ENCODE data around the gene DNAH10.
"Not testable (repeated sequence)": the region's sequence is repeated elsewhere in the genome, so short reads cannot be mapped to it uniquely, and the experiment has no call there.

DNAH10 gene

DNA sequence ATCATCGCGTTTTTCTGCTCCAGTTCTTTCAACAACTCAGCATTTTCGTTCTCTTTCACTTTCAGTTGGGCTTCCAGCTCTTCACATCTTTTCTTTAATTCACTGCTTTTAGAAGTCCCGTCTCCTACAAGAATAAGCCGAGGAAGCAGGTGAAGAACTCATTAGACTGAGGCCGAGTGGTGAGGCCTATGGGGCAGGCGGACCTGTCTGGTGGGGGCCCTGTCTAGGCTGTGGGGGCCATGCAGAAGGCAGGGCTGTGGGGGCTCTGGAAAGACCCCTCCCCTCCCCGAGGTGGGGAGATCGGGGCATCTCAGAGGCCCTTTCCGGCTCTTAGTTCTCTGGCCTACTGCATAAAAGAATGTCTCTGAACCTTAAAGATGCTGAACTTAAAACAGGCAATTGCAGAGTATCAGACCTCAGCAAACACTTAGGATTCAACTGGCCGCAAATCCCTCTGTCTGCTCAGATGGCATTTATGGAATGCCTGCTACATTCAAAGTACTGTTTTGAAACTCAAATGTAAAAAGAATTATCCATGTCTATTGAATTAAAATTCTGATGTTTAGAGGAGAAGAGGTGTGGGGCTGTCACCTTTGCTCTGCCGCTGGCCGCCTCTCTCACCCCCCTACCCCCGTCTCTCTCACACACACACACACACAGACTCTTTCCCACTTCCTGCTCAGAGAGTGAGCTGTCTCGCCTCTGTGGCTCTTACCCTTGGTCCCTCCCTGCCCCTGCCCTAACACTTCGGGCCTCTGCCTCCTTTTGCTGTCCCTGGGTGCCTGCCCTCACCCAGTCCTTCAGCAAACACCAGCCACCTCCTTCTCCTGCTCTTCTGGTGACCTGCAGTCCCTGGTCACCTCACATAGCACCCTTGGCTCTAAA, 175.8 kb downstream of the DNAH10 start:
- no peak for DNase-seq

DNA sequence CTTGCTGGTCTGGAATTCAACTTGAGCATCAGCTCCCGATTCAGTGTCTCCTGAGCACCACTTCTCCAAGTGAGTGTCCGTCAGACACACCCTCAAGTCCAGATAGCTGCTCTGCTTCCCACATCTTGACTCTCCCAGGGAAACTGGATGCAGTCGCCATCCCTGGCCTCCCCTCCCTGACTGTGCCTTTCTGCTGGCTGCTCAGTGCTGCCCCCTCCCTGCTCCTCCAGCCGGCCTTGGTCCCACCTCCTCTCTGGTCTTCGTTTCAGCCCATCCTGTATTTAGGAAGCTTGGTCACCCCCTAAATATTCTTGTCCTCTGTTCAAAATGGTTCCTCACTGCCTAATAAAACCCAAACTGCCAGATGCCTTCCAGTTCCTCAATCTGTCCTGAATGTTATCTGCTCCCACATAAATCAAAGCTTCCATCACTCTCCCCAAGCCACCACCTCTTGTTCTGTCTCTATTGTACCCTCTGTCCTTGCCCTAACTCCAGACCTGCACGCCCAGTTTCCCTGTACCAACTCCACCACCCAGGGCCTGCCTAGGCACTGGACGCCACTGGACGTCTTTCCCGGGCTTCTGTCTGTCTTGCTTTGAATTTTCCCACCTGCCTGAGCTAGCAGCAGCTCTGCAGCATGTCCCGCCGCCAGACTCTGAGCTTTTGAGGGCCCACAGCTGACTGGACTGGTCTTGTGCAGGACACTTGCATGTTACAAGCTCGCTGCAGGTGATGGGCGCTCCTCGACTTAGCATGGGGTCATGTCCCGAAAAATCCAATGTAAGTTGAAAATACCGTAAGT, 176.8 kb downstream of the DNAH10 start:
- DNase-seq, result peak in 1 of 2 experiments; percentile 14

DNA sequence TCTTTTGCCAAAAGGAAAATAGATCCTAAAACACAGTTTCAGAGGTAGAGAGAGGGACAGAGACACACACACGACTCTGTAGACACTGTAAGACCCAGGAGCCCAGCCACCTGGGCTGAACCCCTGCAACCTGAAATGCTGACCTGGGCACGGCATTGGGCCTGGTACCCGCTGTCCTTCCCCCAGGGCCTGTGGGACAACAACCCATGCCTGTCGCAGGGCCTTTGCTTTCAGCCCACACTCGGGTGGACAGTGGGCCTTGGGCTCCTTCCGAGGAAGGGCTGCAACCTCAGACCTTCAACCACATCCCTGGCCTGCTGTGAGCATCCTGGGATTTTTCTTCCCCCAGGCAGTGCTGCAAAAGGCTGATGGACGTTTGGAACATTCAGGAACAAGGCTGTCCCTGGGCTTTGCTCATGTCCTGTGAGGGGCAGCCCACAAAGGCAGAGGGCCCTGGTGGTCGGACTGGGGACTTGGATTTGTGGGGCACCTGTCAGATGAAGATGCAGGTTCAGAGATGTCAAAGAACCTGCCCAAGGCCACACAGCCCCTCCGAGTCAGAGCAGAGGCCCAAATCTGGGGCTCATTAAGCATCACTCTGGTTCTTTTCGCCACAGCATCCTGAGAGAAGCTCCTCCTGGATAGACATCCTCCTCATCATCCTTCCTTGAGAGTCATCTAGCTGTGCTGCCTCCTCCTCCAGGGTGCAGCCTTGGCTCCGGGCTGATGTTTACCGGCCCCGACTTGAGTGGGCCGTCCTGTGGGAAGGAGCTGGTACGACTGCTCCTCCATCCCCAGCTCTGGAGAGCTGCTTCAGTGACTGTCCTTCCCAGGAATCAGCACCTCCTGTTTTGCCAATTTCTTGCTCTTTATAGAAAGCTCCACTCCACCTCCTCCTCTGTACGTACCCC, 177.9 kb downstream of the DNAH10 start:
- DNase-seq, result no peak

DNA sequence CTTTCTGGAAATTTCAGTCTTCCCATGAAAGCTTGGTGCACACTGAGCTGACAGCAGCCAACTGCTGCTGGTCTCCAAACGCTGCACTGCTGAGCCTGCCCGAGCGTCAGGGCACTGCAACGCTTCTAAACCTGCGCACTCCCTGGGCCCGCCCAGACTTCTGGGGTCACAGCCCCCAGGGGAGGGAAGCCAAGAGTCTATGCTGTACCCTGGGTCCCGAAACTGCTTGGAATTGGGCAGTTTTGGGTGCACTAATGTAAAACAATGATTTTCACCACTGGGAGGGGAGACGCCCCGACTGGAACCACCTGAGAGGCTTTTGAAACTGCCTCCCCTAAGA, 178.5 kb downstream of the DNAH10 start:
- no peak for DNase-seq

DNA sequence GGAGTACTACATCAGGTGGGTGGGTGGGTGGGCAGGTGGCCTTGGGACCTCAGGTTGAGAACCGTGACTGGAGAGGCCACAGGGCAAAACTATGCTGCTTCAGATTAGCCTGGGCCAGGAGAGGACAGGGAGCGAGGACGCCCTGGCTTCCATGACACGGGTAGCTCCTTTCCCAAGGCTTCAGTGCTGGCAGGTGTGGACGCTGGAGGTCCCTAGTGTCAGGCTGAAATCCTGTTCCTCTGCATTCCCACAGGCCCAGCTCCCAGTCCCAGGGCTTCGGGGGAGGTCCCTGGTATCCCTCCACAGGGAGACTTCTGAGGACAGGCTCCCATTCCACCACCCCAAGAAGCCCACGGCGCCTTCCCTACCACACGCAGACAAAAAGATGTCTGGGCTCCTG, 178.9 kb downstream of the DNAH10 start:
- no peak for DNase-seq

DNA sequence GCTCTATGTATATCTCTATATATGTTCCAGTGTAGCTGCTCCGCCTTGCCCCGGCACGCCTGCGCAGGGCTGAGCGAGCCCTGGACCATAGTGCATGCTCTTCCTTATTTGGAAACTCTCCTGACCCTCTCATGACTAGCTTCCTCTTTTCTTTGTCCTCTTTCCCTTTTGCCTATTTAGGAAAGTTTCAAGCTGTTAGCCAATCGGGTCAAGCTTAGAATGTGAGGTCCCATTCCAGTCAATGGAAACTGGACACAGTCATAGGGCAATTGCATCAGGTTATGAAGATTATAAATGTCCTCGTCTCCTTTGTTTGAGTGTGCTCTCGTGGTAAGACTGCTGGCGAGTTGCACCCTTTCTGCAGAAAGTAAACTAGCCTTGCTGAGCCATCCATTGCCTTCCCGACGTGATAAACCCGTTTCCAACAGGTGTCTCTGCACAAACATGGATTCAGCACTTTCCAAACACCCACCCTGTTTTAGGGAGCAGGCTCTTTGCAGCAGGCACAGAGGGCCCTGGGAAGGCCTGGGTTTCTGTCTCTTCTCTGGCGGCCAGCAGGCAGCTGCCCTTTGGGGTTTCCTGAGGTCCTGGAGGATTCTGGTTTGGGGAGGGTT, 179.6 kb downstream of the DNAH10 start:
- DNase-seq, result no peak

DNA sequence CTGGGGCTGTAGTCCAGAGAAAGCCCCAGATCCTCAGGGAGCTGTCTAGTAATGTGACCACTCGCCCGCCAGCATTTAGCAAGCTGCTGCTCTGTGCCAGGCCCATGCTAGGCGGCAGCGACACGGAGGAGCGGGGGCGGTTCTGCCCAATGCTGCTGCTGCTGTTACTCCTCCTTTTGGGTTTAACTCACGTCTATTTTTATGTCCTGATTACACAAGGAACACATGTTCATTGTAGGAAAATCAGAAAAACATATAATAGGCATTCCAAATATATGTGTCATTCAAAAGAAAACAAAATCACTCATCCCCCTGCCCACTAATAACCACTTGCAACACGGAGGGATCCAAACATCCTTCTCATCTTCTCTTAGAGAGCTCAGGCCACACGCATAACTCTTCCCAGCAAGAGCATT, 180.1 kb downstream of the DNAH10 start:
- DNase-seq, result no peak

DNA sequence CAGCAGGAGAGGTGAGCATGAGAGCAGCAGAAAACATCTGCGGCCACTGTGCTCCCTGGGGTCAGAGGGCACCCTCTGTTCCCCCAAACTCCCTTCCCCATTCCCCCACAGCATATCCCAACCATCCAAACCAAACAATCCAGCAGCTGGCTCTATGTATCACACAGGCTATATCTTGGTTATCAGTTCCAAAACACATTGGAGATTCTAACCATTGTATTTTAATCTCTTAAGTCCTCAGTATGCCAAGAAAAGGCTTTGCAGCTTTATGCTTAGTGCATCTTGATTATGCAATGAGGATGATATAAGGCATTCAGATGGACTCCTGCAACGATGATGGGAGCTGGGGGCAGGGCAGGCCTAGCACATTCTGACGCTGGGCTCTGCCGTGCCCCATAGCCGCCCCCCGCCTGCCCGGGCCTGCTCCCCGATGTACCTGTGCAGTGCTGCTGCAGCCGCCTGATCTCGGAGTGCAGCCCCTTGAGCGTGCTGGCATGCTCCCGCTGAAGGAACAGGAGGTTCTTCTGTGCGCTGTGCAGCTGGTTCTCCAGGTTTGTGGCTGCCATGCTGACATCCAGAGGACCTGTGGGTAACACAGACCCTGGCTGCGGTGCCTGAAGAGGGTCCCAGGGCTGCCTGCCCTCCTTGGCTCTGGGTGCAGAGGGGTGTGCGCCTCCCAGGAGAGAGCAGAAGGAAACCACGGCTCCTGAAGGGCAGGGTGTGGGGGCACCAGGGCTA, 181.0 kb downstream of the DNAH10 start:
- no peak for DNase-seq

DNA sequence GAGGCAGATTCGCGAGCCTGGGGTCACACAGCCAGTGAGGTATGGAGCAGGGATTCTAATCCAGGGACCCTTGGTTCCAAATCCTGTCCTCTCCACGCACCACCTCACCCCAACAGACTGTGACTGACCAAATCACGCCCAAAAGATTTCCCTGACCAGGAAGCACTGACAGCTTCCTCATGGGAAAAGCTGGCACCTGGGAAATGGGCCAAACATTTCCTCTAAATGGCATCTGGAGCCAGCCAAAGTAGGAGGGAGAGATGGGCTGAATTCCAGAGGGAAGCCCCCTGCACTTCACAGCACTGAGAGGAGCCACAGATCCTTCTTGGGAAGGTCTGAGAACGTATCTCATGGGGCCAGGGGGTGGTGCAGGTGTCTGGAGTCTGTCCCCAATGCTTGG, 181.7 kb downstream of the DNAH10 start:
- no peak for DNase-seq

DNA sequence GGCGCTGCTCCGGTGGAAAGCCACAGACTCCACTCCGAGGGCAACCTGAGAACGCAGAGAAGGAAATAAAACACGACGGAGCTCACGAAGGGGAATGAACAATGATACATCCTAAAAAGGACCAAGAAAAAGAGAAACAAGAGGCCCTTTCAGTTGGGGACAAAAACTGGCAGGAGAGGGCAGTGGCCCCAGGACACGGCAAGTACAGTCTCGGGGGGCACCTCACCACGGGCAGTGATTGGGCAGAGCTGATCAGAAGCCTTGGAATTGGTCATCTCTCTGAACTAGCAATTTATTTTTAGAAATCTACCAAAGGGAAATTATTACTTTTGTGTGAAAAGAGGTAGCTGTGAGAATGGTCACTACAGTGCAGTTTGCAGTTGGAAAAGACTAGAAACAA, 182.6 kb downstream of the DNAH10 start:
- DNase-seq, result no peak

DNA sequence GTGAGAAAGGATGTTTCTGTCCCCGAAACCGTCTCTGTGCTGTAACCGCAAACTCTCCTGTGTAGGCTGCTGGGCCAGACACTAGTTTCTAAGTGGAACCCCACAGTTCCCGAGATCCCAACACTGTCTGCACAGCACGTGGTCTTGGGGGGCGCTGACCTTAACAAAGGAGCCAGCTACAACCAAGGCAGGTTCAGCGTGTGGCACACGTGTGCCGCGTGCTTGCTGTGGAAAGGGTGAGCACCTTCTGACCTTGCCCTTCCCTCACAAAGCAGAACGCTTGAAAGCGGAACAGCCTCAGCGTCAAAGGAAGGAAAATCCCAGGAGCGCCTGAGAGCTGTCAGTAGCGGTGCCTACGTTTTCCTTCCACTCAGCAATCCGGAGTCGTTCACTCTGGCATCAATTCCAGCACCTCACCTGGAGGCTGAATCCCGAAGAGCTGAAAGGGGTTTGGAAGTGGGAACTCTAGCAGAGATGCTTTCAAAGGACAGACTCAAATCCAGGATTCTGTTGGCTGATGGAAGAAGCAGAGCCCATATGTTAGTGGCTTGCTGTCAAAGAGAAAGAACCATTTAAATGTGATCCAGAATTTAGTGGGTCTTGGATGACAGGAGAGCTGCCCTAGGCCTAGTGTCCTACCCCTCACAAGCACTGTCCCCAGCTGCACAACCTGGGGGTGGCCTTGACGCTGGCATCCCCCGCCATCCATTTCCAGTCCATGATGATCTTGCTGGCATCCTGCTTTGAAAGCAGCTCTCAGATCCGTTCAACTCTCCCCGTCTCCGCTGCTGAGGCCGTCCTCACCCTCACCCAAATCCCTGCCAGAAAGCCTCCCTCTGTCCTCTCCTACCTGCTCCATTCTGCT, 183.4 kb downstream of the DNAH10 start:
- no peak for DNase-seq

DNA sequence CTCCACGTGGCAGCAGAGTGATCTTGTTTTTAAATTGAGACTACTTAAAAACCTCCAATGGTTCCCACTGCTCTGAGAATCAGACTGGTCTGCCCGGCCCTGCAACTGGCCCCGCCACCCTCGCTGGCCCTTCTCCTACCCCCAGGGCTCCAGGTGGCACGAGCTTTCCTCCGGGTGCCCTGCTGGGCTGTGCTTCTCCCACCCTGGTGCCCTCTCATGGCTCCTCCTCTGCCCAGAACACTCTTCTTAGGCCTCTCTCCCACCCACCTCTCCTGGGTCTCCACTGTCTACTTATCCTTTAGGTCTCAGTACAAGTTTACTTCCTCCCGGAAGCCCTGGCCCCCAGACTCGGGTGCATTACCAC, 184.0 kb downstream of the DNAH10 start:
- no peak for DNase-seq

DNA sequence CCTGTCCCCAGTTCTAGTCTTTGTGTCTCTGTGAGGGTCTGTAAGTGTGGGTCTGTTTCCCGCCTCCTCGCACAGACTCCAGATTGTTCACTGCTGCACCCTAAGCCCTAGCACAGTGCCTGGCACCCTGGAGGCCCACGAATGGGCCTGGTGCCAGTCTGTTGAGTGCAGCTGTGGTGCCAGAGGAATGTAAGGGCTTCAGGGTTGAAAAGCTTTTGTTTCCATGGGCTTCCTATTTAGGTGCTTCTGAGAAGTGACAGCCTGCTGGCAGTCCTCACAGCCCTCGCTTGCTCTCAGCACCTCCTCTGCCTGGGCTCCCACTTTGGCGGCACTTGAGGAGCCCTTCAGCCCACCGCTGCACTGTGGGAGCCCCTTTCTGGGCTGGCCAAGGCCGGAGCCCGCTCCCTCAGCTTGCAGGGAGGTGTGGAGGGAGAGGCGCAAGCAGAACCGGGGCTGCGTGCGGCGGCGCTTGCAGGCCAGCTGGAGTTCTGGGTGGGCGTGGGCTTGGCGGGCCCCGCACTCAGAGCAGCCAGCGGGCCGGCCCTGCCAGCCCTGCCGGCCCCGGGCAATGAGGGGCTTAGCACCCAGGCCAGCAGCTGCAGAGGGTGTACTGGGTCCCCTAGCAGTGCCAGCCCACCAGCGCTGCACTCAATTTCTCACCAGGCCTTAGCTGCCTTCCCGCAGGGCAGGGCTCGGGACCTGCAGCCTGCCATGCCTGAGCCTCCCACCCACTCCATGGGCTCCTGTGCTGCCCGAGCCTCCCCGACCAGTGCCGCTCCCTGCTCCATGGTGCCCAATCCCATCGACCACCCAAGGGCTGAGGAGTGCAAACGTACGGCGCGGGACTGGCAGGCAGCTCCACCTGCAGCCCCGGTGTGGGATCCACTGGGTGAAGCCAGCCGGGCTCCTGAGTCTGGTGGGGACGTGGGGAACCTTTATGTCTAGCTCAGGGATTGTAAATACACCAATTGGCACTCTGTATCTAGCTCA, 184.7 kb downstream of the DNAH10 start:
- DNase-seq, result not testable (repeated sequence)

DNA sequence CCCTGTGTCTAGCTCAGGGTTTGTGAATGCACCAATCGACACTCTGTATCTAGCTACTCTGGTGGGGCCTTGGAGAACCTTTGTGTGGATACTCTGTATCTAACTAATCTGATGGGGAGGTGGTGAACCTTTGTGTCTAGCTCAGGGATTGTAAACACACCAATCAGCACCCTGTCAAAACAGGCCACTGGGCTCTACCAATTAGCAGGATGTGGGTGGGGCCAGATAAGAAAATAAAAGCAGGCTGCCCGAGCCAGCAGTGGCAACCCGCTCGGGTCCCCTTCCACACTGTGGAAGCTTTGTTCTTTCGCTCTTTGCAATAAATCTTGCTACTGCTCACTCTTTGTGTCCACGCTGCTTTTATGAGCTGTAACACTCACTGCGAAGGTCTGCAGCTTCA, 185.4 kb downstream of the DNAH10 start:
- DNase-seq, result not testable (repeated sequence)

DNA sequence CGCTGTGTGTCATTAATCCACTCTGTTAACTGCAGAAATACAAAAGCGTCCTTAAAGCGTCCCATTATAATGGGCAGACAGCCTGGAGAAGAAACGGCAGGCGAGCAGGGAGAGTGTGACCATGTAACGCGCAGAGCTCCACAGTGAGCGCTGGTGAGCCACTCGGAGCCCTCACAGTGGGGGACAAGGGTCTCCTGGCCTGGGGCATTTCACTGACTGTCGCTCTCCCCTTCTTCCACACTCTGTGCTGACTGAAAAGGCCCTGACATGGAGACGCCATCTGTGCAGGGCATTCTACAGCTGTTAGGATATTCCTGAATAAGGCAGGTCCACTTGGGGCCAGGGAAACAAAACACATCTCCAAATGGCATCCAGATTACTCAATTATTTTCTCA, 186.3 kb downstream of the DNAH10 start:
- no peak for DNase-seq

DNA sequence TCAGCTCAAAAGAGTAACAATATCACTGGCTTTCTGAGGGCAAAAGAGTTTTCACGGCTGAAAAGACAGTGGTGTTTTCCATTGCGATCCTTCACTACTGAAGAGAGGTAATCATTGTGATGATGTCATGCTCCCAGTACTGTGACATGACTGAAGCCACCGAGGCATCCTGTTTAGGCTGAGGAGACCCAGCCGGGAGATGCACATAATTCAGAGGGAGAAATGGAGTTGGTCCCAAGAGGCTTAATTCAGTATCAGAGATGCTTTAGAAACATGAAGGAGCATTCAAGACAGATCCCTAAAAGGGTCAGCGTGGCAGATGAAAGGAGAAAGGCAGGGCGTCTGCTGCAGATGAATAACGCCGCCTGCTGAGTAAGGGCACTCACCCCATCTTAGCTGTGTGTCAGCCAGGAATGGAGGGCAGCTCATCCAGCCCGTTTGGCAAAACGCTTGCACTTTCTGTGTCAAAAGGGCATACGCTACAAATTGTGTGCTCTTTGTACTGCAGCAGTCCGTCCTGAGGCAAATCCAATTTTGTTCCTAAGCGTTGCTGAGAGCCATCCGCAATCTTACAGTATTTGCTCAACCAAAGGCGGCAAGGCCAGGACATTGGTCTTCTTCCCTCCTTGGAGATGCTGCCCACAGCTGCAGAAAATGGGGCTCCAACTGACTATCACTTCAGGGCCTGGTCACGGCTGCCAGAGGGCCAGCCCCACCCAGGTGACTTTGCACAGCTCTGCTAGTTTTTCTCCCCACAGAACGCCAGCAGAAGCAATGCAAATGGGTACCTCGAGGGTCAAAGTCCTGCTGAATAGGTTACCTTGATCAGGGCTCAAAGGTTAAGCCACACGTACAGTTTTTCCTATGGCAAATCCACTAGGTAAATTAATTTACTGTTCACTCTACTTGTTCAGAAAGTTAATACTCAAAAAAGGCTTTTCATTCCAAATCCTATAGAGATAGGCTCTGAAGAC, 187.0 kb downstream of the DNAH10 start:
- no peak for DNase-seq

DNA sequence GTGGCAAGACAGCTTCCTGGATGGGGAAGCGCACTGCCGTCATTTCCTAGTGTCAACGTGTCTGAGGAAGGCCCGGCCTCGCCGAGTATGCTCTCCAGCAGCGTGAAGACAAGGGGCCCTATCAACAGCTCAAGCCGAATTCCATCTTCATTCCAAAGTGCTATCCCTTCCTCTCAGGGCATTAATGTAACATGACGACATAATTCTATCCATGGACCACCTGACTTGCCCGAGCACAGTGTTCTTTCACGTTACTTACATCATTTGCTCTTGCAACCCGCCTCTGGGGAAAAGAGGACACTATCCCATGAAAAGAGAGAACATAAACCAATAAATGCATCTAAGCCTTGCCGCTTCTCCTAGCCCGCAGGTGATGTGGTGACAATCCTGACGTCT, 187.7 kb downstream of the DNAH10 start:
- no peak for DNase-seq
